Loucy (cell line): Measurements from ENCODE around the gene OSBPL1A.

ENCODE experiments used
- CTCF ChIP-seq: fragments of 200-600 bp; sonication (generic); conservative IDR thresholded peaks from 2 replicates; pipeline ENCODE4 v1.5.1; 2014; ENCODE audit warnings: mild to moderate bottlenecking, antibody characterized with exemption, low read length
- EZH2phosphoT487 ChIP-seq: fragments of 200-600 bp; IDR thresholded peaks from 2 replicates; pipeline ENCODE4 v1.6.1; 2018; ENCODE audit warnings: antibody characterized with exemption, mild to moderate bottlenecking, moderate library complexity, borderline replicate concordance

GRCh38 chr18:24249716-24250115 lies 147.9 kb downstream of the OSBPL1A start:
- TF ChIP-seq CTCF: no peak
- no peak for TF ChIP-seq EZH2phosphoT487
